HS-5 (cell line): ENCODE results near the gene CA5A.
"Not testable (repeated sequence)": the region's sequence is repeated elsewhere in the genome, so short reads cannot be mapped to it uniquely, and the experiment has no call there.

Source experiments
- DNase-seq: peaks from one replicate; pipeline ENCODE4 v3.0.0-alpha.2; 2012; ENCODE audit warnings: low read depth

Gene CA5A

DNA sequence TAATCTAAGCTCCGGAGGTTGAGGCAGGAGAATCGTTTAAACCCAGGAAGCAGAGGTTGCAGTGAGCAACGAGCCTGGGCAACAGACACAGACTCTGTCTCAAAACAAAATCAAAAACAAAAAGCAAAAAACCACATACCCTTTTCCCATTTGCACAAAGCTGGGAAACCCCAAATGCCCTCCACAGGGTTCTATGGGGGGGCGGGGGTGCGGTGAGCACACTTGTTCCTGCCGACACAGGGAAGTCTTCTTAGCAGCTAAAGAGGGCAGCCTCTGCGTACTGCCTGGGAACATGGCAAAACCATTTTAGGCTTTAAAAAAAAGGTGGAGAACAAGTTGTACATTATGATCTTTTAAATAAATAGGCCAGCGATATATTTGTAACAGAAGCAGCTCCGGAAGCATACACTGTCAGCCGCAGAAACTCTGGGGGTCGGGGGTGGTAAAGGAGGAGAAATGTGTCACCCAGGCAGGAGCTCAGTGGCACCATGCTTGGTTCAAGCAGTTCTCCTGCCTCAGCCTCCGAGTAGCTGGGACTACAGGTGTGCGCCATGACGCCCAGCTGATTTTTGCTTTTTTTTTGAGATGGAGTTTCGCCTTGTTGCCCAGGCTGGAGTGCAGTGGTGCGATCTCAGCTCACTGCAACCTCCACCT, 70.3 kb downstream of the CA5A start:
- DNase-seq: not testable (repeated sequence)

DNA sequence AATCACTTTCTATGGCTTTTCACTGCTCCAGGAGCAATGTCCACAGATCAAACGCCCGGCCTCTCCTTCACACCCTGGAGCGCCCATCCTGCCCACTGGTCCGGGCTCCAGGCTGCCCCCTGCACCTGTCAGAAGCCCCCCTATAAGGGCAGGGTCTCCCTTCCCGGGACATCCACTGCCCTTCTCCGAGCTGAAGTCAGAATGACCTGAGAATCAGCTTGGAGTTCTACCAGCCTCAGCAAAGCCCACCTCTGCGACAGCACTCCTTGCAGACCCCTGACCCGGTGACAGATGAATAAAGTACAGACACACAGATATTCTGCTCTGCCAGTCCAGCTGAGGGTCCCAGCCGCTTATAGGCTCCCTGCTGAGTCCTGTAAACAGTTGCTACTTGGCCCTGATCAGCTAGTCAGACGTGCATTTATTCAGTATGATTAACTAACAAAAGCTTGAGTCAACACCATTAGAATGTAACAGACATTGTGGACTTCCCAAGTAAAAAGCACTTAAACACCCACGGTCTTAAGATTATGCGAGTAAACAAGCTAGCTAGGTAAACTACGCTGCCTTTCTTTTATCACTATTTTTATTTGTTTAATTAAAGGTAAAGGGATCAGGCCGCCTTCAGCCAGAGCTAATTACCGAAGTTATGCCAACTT, 71.9 kb downstream of the CA5A start:
- no peak for DNase-seq

DNA sequence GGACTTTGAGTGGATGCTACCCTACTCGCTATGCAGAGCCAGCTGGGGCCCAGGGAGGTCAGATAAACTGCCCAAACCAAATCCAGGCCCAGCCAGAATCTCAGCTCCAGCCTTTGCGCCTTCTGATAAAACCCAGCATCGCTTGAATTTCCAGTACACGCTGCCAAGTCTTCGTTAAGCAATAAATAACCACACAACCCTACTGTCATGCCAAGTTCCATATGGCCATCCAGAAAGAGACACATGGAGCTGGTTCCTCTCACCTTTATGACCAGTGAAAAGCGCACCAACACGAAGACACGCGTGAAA, 73.0 kb downstream of the CA5A start:
- DNase-seq: not testable (repeated sequence)

DNA sequence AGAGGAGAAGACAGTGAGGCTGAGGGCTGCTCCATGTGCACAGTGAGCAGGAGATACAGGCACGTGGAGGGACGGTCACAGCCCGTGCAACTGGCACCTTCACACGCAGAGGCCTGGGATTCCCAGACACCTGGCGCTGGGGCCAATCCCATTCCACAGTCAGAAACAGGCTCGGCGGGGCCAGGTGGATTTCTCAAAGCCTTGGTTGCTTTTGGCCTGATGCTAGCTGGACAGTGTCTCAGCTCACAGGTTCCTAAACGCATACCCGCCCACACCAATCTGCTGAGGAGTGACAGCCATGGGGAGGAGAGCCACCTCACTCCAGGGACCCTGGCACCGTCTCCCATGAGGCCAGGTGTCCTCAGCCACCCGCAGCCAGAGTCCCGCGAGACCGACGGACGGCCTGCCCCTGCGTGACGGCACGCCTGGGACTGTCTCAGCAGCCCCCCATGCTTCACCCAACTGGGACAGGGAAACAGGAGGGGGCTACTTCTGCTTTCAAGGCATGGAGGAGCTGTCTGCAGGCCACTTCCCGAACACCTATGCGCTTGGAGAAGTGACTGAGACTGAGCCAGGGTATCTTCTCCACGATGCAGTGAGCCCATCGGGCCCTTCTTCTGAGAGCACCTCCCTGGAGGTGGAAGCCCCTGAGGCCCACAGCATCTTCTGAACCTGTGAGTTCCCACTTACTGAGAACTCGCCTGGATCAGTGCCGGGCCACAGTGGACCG, 73.6 kb downstream of the CA5A start:
- DNase-seq: not testable (repeated sequence)

DNA sequence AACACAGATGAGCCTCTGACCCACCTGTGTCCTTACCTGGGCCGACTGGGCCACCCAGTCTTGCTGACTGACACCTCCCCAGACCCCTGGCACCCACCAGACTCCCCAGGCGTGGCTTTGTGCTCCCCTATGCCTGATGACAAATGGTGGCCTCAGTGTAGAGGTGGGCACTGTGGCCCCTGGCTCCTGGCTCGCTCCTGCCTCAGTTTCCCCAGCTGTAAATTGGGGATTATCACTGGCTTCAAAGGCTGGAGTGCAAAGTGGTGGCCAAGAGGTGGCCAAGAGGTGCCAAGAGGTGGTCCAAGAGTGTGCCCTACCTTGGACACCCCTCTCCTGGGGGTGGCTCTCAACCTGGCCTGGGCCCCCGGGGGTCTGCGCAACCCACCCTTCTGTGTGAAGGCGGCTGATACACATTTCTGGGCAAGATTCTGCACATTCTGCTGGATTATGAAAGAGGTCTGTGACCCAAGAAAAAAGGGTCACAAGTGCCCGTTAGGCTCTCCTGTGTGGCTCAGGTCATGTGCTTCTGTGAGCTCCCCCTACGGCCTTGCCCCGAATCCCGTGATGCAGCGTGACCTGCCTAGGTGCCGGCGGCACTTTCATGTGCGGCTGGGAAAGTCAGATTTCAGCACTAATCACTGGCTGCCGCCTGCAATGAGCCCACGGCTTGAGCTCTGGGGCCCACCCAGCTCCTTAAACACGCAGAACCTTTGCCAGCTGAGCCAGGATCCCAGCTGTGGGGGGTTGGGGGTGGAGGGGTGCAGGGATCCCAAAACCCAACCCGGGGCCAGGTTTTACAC, 74.8 kb downstream of the CA5A start:
- not testable (repeated sequence) for DNase-seq

DNA sequence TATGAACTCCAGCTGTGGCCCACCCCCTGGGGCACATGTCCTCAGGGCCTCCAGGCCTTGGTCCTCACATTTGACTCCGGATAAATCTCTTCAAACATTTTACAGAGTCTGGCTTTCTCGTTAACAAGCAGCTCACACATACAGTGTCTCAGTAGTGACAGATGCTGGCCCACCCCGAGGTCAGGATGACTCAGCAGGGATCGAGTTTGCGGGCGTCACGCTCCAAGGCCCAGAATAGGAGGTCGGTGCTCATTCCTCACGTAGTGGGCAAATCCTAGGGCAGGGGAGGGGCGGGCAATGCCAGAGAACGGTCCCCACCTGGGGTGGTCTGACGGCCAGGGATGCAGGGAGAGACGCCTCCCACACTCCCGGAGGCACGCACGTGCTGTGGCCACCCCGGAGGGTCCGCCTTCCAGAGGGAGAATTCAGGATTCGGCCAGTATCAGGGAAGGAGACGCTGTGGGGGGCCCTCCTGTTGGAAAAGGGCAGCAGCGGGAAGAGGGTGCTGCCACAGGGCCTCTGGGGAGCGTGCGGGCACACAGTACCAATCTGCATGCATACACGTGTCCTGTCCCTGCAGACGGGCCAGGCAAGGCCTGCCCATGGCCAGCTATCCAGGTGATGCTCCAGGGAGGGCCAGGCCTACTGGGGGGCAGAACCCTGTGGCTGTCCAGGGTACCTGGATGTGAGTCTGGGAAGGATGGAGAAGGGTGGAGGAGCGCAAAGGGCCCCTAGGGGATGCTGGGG, 75.6 kb downstream of the CA5A start:
- DNase-seq: no peak

DNA sequence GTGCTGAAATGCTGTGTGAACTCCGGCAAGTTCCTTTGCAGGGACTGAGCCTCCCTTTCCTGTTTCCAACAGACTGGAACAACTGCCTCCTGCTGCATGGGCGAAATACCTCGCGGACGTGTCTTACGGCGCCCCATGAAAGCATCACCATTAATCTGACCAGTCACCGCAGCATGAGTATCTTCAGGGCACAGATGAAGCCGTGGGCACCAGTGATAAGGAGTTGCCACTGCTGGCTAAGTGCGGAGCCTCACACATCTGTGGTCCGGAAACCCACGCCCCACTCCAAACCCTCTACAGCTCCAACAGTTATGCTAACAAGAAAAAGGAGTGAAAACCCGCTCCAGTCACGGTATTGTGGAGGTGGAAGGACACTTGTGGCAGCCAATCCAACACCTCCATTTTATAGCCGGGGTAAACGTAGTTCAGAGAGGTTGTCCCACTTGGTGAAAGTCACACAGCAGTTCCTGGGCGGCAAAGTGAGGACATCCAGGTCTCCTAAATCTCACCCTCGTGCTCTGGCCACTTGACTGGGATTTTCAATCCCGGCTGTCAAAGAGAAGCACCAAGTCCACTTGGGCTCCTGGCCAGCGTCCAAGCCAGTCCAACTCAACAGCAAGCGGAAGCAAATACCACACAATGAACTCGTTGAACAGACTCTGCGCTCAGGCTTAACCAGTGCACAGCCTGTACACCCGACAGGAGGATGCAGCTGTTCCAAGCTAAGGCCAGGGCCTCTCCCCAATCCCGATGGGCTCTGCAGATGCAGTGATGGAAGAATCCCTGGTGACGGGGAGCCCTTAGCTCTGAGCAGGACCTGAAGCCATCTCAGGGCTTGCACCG, 78.0 kb downstream of the CA5A start:
- DNase-seq: not testable (repeated sequence)

DNA sequence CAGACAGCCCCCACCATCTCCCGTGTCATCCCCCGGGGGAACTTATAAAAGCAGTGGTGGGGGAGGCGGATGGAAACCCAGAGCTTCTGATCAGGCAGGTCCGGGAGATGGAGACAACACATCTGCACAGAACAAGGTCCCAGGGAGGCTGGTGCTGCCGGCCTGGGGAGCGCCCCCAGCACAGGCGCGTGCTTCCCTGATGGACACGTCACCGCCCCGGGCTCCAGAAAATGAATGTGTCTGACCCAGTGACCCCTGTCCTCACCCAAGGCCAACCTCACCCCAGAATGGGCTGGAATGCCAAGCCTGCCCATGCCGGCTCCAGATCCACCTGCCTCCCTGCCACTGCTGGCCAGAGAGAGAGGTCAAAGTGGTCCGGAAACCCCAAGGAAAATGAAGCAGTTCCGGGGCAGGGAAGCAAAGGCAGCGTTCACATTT, 79.5 kb downstream of the CA5A start:
- DNase-seq: no peak

DNA sequence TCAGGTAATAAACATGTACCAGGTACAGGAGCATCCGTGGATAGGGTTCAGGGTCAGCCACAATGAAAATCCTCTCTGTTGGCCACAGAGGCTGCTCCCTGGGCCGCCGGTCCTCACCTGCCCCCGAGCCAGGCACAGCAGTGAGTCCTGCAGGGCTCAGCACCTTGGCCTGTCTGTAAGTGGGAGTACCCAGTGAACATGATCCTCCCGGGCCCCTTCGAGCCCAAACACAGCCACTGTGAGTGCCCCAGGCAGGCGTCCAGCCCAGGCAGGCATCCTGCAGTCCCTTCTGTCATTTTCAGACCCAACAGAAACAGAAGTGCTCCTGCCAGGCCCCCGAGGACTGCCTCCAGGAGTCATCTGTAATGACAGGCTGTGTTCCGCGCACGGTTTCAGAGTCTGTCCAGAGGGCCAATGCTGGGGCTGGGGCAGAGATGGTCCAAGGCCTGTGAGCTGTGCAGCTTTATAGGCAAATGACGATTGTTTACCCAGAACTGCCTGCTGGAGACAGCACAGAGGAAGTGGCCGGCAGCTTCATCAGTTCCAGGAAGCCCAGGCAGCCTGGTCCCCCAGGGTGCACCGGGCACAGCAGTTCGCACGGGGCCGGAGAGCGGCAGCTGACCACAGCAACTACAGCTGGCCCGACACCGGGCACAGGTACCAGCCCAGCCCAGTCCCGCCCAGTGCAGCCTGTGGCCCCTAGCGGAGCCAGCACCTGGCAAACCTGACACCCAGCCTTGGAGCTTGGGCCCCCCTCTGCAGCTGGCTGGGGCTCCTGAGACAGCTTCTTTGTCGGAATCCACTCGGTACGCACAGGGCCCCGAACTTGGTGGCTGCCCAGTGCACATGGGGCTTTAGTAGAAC, 80.2 kb downstream of the CA5A start:
- DNase-seq: no peak

DNA sequence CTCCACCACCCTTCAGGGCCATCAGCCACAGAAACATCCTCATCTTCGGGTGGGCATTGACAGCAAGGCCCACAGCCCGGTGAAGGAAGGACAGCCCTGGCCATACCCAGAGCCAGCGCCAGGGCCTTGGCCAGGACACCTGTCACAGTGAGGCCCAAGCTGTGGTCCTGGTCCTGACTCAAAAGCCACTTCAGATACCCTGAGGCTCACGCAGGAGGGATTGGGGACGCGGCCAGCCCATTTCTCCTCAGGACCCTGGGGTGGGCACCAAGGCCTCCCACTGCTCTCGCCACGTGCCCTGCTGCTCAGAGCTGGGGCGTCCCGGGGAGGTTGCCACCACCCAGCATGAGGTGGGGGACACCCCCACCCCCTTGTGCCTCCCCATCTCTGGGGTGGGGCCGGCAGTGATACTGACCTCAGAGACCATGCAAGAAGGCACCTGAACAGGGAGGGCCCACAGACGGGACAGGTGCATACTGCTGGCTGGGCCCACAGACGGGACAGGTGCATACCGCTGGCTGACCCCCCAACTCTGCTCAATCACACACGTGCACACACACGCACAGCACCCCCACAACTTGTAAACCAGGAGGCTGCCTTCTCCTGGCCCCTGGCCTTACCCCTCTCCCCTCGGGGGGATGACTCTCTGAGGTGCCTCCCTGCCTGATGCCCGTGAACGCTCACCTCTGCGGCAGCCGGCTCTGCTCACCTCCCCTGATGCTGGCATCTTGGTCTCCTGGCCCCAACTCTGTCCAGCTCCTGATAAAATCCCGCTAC, 81.2 kb downstream of the CA5A start:
- no peak for DNase-seq

DNA sequence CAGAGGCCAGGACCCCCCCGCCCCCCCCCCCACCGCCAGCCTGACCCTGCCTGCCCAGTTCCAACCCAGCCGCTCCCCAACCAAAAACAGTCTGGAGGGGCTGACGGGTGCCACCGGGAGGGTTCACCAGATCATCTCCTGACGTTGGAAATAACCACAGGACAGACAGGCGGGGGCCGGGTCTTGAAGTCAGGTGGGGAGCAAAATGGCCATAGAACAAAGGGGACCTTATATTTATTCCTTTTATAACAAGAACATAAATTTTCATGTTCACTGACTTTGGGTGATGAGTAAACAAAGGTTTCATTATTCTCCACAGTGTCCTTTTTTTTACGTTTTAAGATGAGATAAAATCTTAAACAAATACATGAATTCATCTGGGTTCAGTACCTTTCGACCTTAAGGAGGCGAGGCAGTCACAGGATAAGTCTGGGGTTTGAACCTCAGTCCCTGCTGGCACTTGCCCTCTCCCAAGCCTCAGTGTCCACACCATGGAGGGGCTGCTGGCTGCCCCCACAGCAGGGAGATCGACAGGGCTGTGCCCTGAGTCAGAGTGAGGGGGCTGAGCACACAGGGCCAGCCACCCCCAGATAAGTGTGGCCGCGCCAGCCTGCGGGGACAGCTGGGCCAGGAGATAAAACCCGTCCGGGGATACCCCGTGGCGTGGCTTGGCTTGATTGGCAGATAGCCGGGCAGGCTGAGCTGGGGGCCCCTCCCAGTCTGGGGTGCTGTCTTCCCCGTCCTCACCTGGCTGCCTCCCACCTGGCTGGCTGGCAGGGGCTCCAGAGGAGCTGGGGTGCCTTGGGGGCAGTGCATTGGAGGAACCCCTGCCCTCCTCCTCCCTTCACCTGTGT, 82.0 kb downstream of the CA5A start:
- DNase-seq: no peak

DNA sequence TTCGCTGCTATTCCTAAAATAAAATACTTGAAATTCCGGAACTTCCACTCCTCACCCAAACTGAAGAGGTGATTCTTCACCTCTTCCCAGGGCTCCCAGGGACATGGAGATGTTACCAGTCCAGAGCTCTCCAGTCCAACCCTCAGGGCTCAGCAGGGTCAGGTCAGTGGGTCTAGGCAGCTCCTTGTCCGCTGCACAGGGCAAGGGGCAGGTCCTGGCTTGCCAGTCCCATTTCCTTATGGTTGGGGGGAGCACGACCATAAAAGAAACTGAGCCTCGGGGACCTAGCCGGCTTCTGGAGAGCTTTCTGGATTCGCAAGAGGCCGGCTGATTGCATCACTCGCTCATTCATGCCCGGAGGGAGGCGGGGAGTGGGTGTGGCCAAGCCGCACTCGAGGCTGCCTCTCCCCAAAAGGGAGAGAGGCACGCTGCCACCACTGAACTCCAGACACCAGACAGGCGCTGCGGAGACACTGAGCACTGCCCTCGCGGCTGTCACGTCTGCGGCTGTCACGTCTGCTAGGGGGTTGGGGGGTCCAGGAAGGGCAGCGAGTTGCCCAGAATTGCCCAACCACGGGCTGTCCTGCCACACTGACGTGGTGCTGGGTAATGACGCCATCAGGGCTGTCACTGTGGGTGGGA, 82.8 kb downstream of the CA5A start:
- DNase-seq: peak; percentile 35

DNA sequence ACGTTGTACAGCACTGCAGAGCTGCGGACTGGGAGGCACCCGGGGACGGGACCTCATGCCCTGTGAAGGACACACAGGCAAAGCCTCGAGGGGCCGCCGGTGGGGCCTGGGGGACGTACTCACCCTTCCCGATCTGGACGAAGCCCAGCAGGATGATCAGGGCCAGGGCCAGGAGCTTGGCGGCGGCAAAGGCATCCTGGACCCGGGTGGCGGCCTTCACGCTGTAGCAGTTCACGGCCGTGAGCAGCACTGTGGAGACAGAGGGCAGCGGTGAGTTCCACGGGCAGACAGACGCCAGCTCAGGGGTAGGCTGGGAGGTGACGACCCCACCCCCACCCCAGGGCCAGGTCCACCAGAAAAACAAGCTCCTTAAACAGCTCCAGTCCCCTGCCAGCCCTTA, 84.7 kb downstream of the CA5A start:
- DNase-seq: no peak

DNA sequence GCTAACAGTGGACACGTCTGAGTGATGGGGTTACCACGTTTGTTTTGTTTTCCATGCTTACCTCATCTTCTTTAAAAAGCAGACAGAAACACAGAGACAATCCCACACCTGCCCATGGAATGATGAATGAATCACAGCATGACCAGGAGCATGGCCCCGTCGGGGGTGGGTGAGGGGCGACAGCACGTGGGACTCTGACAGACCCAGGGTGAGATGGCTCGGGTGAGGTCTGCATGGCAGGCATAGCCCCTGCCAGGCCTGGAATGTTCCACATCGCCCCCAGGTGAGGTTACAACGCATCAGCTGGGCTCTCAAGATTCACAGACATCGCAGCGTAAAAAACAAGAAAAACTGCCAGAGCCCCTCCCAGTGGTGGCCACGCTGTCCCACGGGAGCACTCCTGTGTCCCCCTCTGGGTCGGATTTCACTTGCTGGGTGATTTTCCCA, 85.2 kb downstream of the CA5A start:
- DNase-seq: no peak

DNA sequence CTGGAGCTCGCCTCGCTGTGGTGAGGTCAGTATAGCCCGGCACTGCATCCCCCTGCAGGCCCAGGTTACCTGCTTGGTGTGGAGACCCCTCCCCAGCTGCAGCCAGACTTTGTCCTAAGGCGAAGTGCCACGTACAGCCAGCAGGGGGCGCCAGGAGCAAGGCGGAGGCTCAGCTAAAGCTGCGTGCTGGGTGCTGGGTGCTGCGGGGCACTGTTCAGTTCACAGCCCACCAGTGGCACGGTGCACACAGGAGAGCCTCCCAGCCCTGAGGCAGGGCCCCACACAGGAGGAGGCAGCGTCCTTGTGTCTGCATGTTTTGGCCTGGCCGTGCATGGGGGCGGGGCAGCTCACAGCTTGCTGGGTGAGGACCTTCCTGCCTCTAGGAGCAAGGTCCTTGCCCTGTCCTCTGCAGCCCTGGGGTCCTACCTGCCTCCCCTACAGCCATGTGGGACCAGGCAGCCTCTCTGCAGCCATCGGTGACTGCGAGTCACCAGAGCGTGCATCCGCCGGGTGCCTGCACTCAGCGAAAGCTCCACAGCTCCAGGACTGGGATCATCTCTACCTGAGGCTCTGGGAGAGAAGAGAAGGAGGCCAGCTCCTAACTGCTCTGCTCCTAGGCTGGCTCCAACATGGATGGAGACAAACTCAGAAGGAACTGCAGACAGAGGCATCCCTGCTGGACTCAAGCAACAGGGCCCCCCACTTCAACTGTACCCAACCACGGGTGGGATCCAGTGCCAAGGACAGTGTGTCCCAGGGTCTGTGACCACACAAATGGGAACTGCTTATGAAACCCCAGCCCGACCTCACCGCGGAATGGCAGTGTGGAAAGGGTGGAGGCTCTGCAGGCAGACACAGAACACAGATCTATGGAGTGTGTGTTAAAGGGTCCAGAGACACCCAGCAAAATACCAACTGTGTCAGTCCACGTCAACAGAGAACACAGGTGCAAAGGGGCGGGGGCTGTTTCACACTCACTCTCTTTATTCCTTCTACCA, 86.0 kb downstream of the CA5A start:
- no peak for DNase-seq

DNA sequence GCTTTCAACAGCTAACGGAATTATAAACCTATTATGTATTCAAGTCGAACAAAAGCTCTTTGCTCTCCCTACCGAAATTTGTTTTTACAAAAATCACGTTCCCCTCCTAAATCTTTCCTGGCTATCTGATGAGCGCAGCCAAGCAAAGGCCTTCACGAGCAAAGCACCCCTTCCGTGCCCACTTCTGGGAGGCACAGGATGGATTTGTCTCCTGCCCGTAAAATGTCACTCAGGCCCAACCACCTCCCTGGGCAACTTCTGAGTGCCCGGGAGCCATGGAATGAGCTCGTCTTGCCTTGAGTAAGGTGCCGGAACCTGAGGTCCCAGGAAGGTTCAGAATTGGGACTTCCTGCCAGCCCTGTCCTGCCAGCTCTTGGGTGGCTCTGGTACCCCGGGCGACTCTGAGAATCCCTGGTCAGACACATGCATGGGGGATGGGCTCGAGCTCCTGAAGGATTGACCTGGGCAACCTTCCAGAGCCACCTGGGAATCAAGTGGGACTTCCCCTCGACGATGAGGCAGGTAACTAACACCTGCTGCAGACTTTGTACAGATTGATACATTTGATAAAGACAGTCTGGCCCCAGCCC, 86.8 kb downstream of the CA5A start:
- no peak for DNase-seq
